ENCODE data around the gene KRT83. TPM values are rescaled to one million over a fixed set of nuclear protein-coding genes. Genes with fewer than 3 reads are reported as not detected.

KRT83 gene
- total and polyA plus RNA-seq, 2 donors (not counting 1 experiment from before 2014, with no cell fraction given): not detected

DNA sequence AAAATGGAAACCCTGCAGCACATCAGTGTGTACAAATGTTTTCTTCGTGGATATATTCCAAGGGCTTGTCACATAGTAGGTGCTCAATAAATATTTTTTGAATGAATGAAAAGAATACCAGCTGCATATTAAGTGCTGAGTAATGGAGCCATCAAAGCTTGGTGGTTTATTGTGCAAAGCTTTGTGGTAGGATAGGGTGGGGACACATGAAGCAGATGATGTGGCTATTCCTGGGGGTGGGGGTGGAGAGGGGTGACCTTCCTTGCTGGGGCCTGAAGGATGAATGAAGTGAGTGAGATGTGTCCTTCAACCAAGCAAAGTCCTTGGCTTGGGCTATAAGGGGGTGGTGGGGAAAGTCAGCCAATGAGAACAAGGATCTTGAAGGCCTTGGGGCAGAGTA, 25.5 kb downstream of the KRT83 start:
- 88% methylated on average over 1 of the region's 1 CpG for WGBS (ENCODE audit: insufficient coverage)
- ATAC-seq (ENCODE audit: low read depth): no peak

DNA sequence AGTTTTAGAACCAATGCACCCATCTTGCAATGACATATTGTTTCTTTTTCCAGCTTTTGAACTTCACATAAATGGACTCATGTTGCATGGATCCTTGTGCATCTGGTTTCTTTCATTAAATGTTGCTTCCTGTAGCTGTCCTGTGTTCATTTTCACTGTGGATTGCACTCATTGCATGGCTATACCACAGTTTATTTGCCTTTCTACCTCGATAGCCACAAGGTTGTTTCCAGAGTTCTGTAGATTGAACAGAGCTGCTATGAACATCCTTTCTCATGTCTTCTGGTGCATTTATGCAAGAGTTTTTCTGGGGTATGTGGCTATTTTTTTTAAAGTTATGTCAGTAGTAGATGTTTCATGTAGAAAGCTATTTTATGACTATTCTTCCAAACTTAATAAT, 26.4 kb downstream of the KRT83 start:
- Mint-ChIP-seq H3K27ac (no peak overlapping the region), H3K27me3 (peaks cover 51% of the 10 kb centered on the region), H3K9me3 (ENCODE audit: insufficient read depth) (no peaks in the 10 kb centered on the region), H3K4me3 (no peak overlapping the region), H3K4me1 (no peaks in the 10 kb centered on the region)
- TF ChIP-seq EZH2 (IDR thresholded peaks at IDR 0.05; ENCODE audit: borderline replicate concordance, insufficient read depth, low read depth, low read length, poor library complexity, severe bottlenecking) (no peak), CTCF (IDR thresholded peaks at IDR 0.05) (no peak)
- no peak overlapping the region for H3K4me3 ChIP-seq (ENCODE audit: control extremely low read depth in 1 of 5, extremely low read depth in 1 of 5, insufficient read depth in 1 of 5, low read depth in 2 of 5, low read length in 4 of 5)
- no peaks in the 10 kb centered on the region for H3K9me3 ChIP-seq (ENCODE audit: control extremely low read depth in 1 of 3, control insufficient read depth in 2 of 3, insufficient read depth in 1 of 3, low read length in 2 of 3)
- H4K20me1 ChIP-seq (ENCODE audit: control insufficient read depth, insufficient read depth, low read length, poor library complexity, severe bottlenecking): no peaks in the 10 kb centered on the region
- no peak overlapping the region for H2AFZ ChIP-seq (ENCODE audit: insufficient read depth, low read depth, low read length, poor library complexity, severe bottlenecking)
- no CpG with 5 or more reads among the region's 1 CpG for WGBS (ENCODE audit: insufficient coverage)
- no peak overlapping the region for H3K4me2 ChIP-seq (replicated peaks; ENCODE audit: low read depth, low read length, poor library complexity, severe bottlenecking)
- H3K79me2 ChIP-seq (ENCODE audit: control insufficient read depth, insufficient read depth, low read length): no peaks in the 10 kb centered on the region
- no peak for DNase-seq
- intact Hi-C loops (cut with micrococcal nuclease): no loop called here
- no peak for ATAC-seq (ENCODE audit: low read depth)
- no peak overlapping the region for H3K27ac ChIP-seq (ENCODE audit: low read length in 2 of 2)
- no peaks in the 10 kb centered on the region for H3K4me1 ChIP-seq (ENCODE audit: control insufficient read depth in 2 of 2, insufficient read depth in 2 of 2, low read length in 2 of 2)
- ChIA-PET POLR2A (no interaction called here), CTCF (interaction anchor here (1.2 to 1.6 kb wide), 2 partner anchors 13 to 16 kb away, joined by 3 to 6 read pairs; no protein-coding TSS in a partner anchor)
- H3K36me3 ChIP-seq (replicated peaks in 1 of 2; ENCODE audit: control extremely low read depth in 1 of 2, control insufficient read depth in 1 of 2, extremely low read depth in 1 of 2, insufficient read depth in 2 of 2, low read length in 1 of 2): no peaks in the 10 kb centered on the region
- peaks cover 0 to 8% (median 1%) of the 10 kb centered on the region in 4 experiments for H3K27me3 ChIP-seq (replicated peaks in 1 of 4; ENCODE audit: control extremely low read depth in 1 of 4, control insufficient read depth in 3 of 4, insufficient read depth in 4 of 4, low read length in 3 of 4)
- H3K9ac ChIP-seq (ENCODE audit: low read length): no peak overlapping the region

More for the DNA sequence above, 25.5 kb downstream of the KRT83 start:
- no peaks in the 10 kb centered on the region for H4K20me1 ChIP-seq (ENCODE audit: control insufficient read depth, insufficient read depth, low read length, poor library complexity, severe bottlenecking)
- no peak overlapping the region for H3K27ac ChIP-seq (ENCODE audit: low read length in 2 of 2)
- no peak overlapping the region for H3K27ac Mint-ChIP-seq
- no peaks in the 10 kb centered on the region for H3K4me1 Mint-ChIP-seq
- ChIA-PET POLR2A (no interaction called here), CTCF (interaction anchor here (1.2 kb wide), 1 partner anchor 13 kb away, joined by 3 read pairs; no protein-coding TSS in a partner anchor)
- H3K36me3 ChIP-seq (replicated peaks in 1 of 2; ENCODE audit: control extremely low read depth in 1 of 2, control insufficient read depth in 1 of 2, extremely low read depth in 1 of 2, insufficient read depth in 2 of 2, low read length in 1 of 2): no peaks in the 10 kb centered on the region
- H3K4me1 ChIP-seq (ENCODE audit: control insufficient read depth in 2 of 2, insufficient read depth in 2 of 2, low read length in 2 of 2): no peaks in the 10 kb centered on the region
- peaks cover 0 to 8% (median 2%) of the 10 kb centered on the region in 4 experiments for H3K27me3 ChIP-seq (replicated peaks in 1 of 4; ENCODE audit: control extremely low read depth in 1 of 4, control insufficient read depth in 3 of 4, insufficient read depth in 4 of 4, low read length in 3 of 4)
- peaks cover 51% of the 10 kb centered on the region for H3K27me3 Mint-ChIP-seq
- no peaks in the 10 kb centered on the region for H3K9me3 ChIP-seq (ENCODE audit: control extremely low read depth in 1 of 3, control insufficient read depth in 2 of 3, insufficient read depth in 1 of 3, low read length in 2 of 3)
- H3K4me3 ChIP-seq (ENCODE audit: control extremely low read depth in 1 of 5, extremely low read depth in 1 of 5, insufficient read depth in 1 of 5, low read depth in 2 of 5, low read length in 4 of 5): no peak overlapping the region
- H3K9ac ChIP-seq (ENCODE audit: low read length): no peak overlapping the region
- H2AFZ ChIP-seq (ENCODE audit: insufficient read depth, low read depth, low read length, poor library complexity, severe bottlenecking): no peak overlapping the region
- no peaks in the 10 kb centered on the region for H3K79me2 ChIP-seq (ENCODE audit: control insufficient read depth, insufficient read depth, low read length)
- intact Hi-C loops (cut with micrococcal nuclease): no loop called here
- no peak overlapping the region for H3K4me3 Mint-ChIP-seq
- H3K9me3 Mint-ChIP-seq (ENCODE audit: insufficient read depth): no peaks in the 10 kb centered on the region
- TF ChIP-seq CTCF (IDR thresholded peaks at IDR 0.05): no peak
- no peak for TF ChIP-seq EZH2 (IDR thresholded peaks at IDR 0.05; ENCODE audit: borderline replicate concordance, insufficient read depth, low read depth, low read length, poor library complexity, severe bottlenecking)
- DNase-seq: no peak
- H3K4me2 ChIP-seq (replicated peaks; ENCODE audit: low read depth, low read length, poor library complexity, severe bottlenecking): no peak overlapping the region
